Keratinocyte (primary cell): ENCODE results near the gene TMEM63B. TPM values are rescaled to one million over a fixed set of nuclear protein-coding genes. Genes with fewer than 3 reads are reported as not detected.

Experiments
- DNase-seq: peaks from one replicate; pipeline ENCODE4 v3.0.0-alpha.2; 2011; ENCODE audit warnings: low read depth, missing footprints, low spot score
- FAIRE-seq: peaks from 2 replicates; lab custom pipeline; 2011; peaks lifted over from hg19 to GRCh38; lab: Jason Lieb, UNC
- H2AFZ ChIP-seq: 2 replicates; pipeline ENCODE4 v1.6.0; 2012; ENCODE audit warnings: low read length, control low read depth, inconsistent platforms; ENCODE audit not compliant: control insufficient read depth
- H3K27ac ChIP-seq: 2 replicates; pipeline ENCODE4 v1.5.1; 2011; ENCODE audit warnings: low read length; ENCODE audit not compliant: control insufficient read depth, insufficient read depth
- H3K27me3 ChIP-seq: 3 replicates; pipeline ENCODE4 v1.6.0; 2011; ENCODE audit warnings: low read length; ENCODE audit not compliant: control insufficient read depth, insufficient read depth; ENCODE audit errors: extremely low read depth
- H3K36me3 ChIP-seq, 2 experiments: 2 replicates in 1 of 2; 3 replicates in 1 of 2; pipeline ENCODE4 v1.5.1; 2011; ENCODE audit warnings: low read length in 2 of 2, mild to moderate bottlenecking in 1 of 2; ENCODE audit not compliant: control insufficient read depth in 2 of 2, insufficient read depth in 2 of 2; ENCODE audit errors: extremely low read depth in 1 of 2
- H3K4me1 ChIP-seq: 3 replicates; pipeline ENCODE4 v1.5.1; 2011; ENCODE audit warnings: low read length; ENCODE audit not compliant: control insufficient read depth, insufficient read depth; ENCODE audit errors: extremely low read depth
- H3K4me2 ChIP-seq: 3 replicates; pipeline ENCODE4 v1.6.0; 2011; ENCODE audit warnings: low read depth, low read length; ENCODE audit not compliant: control insufficient read depth, insufficient read depth; ENCODE audit errors: extremely low read depth
- H3K4me3 ChIP-seq, 3 experiments: fragments of 200-600 bp in 1 of 3; sonication (generic) in 1 of 3; 2 replicates in 2 of 3; 3 replicates in 1 of 3; pipeline ENCODE4 v1.5.1; 2011 to 2016; ENCODE audit warnings: low read length in 3 of 3, mild to moderate bottlenecking in 3 of 3, control low read depth in 2 of 3, inconsistent platforms in 1 of 3, low read depth in 1 of 3, mixed read lengths in 1 of 3, mixed run types in 1 of 3, moderate library complexity in 1 of 3; ENCODE audit not compliant: control insufficient read depth in 2 of 3, insufficient read depth in 2 of 3; ENCODE audit errors: extremely low read depth in 1 of 3
- H3K79me2 ChIP-seq: 2 replicates; pipeline ENCODE4 v1.6.0; 2012; ENCODE audit warnings: low read length; ENCODE audit not compliant: control insufficient read depth, insufficient read depth
- H3K9ac ChIP-seq: 3 replicates; pipeline ENCODE4 v1.6.0; 2011; ENCODE audit warnings: low read length; ENCODE audit not compliant: control insufficient read depth, insufficient read depth; ENCODE audit errors: extremely low read depth
- H3K9me1 ChIP-seq: 3 replicates; pipeline ENCODE4 v1.6.0; 2011; ENCODE audit warnings: low read length; ENCODE audit not compliant: control insufficient read depth, insufficient read depth; ENCODE audit errors: extremely low read depth
- H3K9me3 ChIP-seq: 2 replicates; pipeline ENCODE4 v1.5.1; 2012; ENCODE audit warnings: low read depth, low read length; ENCODE audit not compliant: control insufficient read depth
- H4K20me1 ChIP-seq: 3 replicates; pipeline ENCODE4 v1.6.0; 2011; ENCODE audit warnings: low read length; ENCODE audit not compliant: control insufficient read depth, insufficient read depth; ENCODE audit errors: extremely low read depth
- CTCF ChIP-seq, 3 experiments: IDR thresholded peaks in 1 of 3; conservative IDR thresholded peaks in 1 of 3; optimal IDR thresholded peaks in 1 of 3; 2 replicates in 2 of 3; 3 replicates in 1 of 3; pipeline versions ENCODE3 to v1.5.1; 2011; ENCODE audit warnings: low read length in 3 of 3, mild to moderate bottlenecking in 3 of 3, moderate library complexity in 2 of 3, control low read depth in 1 of 3, inconsistent platforms in 1 of 3; ENCODE audit not compliant: insufficient read depth in 2 of 3; ENCODE audit errors: extremely low read depth in 1 of 3
- EZH2 ChIP-seq: IDR thresholded peaks from one replicate; pipeline ENCODE4 v1.6.1; 2012; ENCODE audit warnings: inconsistent platforms, mild to moderate bottlenecking, low read length, moderate library complexity
- dilution Hi-C: fragments of 300-500 bp; cut with MboI; formaldehyde crosslinking; loops from one replicate; pipeline ENCODE4 v1.7.0; 2020; ENCODE audit warnings: low sequenced_read_pairs; ENCODE audit not compliant: extremely low pct_ligation_motif_present
- polyA plus RNA-seq, 5 experiments: library from polyadenylated mRNA; depleted of rRNA in 3 of 5; stranded (reverse) in 3 of 5; stranded (forward) in 1 of 5; unstranded in 1 of 5; fragments of >200 nt; gene quantifications; 1 replicate in 1 of 5; 2 replicates in 3 of 5; 3 replicates in 1 of 5; pipeline versions ENCODE4 v1.2.1 to v1.2.3, GENCODE V29; 2011 to 2012; ENCODE audit warnings: missing spikeins in 2 of 5, low read depth in 1 of 5, low replicate concordance in 1 of 5

Gene TMEM63B
- polyA plus RNA-seq, 1 donor (not counting 4 experiments of a cell fraction or from before 2014, with no cell fraction given), result 64.8 TPM

DNA sequence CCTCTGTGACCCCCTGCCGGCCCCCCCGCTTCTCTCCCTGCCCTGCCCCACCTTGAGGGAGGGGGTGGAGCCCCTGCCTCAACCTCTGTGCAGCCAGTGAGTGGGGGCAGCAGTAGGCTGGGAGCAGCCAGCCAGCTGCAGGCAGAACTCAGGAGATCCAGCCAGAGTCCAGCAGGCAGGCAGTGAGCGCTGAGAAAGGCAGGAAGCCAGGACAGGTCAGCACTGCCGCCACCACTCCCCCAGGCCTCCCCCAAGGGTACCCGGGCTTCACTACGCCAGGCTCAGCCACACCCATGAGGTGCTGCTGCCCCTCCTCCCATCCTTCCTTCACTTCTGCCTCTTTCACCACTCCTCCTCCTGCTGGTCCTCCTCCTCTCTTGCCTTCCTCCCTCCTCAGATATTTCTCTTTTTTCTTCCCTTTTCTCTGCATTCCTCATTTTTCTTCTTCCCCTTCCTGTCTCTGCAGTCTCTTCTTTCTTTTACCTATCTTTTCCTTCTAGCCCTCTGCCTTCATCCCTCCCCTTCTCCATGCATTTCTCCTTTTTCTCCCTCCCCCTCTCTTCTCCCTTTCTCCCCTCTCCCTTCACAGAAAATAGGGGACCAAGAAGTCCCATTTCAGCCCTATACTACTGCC is 11.5 kb downstream of the TMEM63B start:
- no peak for FAIRE-seq
- TF ChIP-seq CTCF (optimal IDR thresholded peaks at IDR 0.05 in 1 of 3, IDR thresholded peaks at IDR 0.05 in 1 of 3, conservative IDR thresholded peaks at IDR 0.05 in 1 of 3; ENCODE audit: extremely low read depth in 1 of 3, insufficient read depth in 2 of 3, low read length in 3 of 3) (no peak), EZH2 (no peak)

GRCh38 chr6:44139351-44139743 is 12.0 kb downstream of the TMEM63B start:
- Histone ChIP-seq H3K9me1 (no peaks in the 10 kb centered on the region), H3K27me3 (no peaks in the 10 kb centered on the region), H4K20me1 (no peaks in the 10 kb centered on the region), H3K9me3 (no peaks in the 10 kb centered on the region), H3K4me2 (no peak overlapping the region), H2AFZ (no peak overlapping the region), H3K36me3 (peaks cover 53 to 56% of the 10 kb centered on the region in 2 experiments), H3K4me1 (no peaks in the 10 kb centered on the region), H3K27ac (no peak overlapping the region), H3K4me3 (no peak overlapping the region), H3K9ac (no peak overlapping the region), H3K79me2 (peaks cover 13% of the 10 kb centered on the region)
- TF ChIP-seq CTCF (optimal IDR thresholded peaks at IDR 0.05 in 1 of 3, IDR thresholded peaks at IDR 0.05 in 1 of 3, conservative IDR thresholded peaks at IDR 0.05 in 1 of 3; ENCODE audit: extremely low read depth in 1 of 3, insufficient read depth in 2 of 3, low read length in 3 of 3) (no peak), EZH2 (no peak)
- FAIRE-seq (no peak), DNase-seq (no peak)
- dilution Hi-C loops, result no loop called here

More for the DNA sequence above, 11.5 kb downstream of the TMEM63B start:
- H3K79me2 ChIP-seq, result peaks cover 18% of the 10 kb centered on the region
- no peaks in the 10 kb centered on the region for H3K27me3 ChIP-seq
- no peak overlapping the region for H3K9ac ChIP-seq
- H3K4me1 ChIP-seq, result peaks cover 1% of the 10 kb centered on the region
- no peak overlapping the region for H3K27ac ChIP-seq
- peaks cover 51 to 54% of the 10 kb centered on the region in 2 experiments for H3K36me3 ChIP-seq
- H3K9me3 ChIP-seq, result no peaks in the 10 kb centered on the region
- no peak overlapping the region for H3K4me2 ChIP-seq
- H3K4me3 ChIP-seq, result no peak overlapping the region
- H3K9me1 ChIP-seq, result peaks cover 3% of the 10 kb centered on the region
- no peak overlapping the region for H2AFZ ChIP-seq
- dilution Hi-C loops, result no loop called here
- H4K20me1 ChIP-seq, result peaks cover 2% of the 10 kb centered on the region
- no peak for DNase-seq
